GM10266 (cell line): Measurements from ENCODE around the gene MRGPRG.
"Not testable (repeated sequence)": the region's sequence is repeated elsewhere in the genome, so short reads cannot be mapped to it uniquely, and the experiment has no call there.

ENCODE experiments used
- DNase-seq: peaks from one replicate; pipeline ENCODE4 v3.0.0; 2012; ENCODE audit errors: extremely low spot score
- TF ChIP-seq, protein P1 (sequence below): IDR thresholded peaks from 2 replicates; pipeline ENCODE4 v1.5.1; 2012; ENCODE audit warnings: mild to moderate bottlenecking, low read depth; ENCODE audit not compliant: control insufficient read depth, insufficient read depth; ENCODE audit errors: missing control alignments

The MRGPRG gene

DNA sequence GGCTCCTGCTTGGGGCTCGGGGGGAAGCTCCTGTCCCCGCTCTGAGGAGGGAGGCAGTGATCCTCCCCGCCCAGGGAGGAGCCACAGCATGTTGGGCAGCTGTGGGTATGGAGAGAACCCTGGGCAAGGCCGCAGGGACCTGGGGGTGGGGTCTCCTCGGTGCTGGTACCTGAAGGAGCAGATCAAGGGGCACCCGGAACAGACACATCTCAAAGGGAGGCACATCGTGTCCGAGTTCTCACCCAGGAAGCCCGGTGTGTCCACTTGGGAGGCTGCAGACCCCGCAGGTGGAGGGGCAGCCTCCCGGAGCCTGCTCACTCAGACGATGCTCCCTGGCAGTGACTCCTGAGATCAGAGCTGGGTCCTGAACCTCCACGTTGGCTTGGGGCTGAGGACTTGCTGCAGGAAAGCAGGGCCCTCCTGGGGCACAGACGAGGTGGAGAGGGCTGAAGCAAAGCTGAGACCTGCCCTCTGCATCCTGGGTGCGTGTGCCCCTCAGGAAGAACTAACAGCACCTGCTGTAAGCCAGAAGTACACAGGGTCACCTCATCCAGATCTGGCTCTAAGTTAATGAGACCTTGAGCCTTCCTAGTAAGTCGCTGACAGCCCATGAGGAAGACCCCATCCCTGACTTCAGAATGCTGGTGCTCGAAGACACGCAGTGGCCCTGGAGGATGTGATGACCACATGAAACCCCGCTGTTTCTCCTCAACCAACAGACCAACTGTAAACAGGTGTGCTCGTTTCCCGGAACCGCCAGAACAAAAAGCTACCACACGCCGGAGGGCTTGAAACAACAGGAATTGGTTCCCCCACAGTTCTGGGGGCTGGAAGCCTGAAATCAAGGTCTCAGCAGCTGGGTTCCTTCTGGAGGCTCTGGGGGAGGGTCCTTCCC is 47.6 kb downstream of the MRGPRG start:
- TF ChIP-seq, protein P1, sequence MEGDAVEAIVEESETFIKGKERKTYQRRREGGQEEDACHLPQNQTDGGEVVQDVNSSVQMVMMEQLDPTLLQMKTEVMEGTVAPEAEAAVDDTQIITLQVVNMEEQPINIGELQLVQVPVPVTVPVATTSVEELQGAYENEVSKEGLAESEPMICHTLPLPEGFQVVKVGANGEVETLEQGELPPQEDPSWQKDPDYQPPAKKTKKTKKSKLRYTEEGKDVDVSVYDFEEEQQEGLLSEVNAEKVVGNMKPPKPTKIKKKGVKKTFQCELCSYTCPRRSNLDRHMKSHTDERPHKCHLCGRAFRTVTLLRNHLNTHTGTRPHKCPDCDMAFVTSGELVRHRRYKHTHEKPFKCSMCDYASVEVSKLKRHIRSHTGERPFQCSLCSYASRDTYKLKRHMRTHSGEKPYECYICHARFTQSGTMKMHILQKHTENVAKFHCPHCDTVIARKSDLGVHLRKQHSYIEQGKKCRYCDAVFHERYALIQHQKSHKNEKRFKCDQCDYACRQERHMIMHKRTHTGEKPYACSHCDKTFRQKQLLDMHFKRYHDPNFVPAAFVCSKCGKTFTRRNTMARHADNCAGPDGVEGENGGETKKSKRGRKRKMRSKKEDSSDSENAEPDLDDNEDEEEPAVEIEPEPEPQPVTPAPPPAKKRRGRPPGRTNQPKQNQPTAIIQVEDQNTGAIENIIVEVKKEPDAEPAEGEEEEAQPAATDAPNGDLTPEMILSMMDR = no peak
- no peak for DNase-seq

DNA sequence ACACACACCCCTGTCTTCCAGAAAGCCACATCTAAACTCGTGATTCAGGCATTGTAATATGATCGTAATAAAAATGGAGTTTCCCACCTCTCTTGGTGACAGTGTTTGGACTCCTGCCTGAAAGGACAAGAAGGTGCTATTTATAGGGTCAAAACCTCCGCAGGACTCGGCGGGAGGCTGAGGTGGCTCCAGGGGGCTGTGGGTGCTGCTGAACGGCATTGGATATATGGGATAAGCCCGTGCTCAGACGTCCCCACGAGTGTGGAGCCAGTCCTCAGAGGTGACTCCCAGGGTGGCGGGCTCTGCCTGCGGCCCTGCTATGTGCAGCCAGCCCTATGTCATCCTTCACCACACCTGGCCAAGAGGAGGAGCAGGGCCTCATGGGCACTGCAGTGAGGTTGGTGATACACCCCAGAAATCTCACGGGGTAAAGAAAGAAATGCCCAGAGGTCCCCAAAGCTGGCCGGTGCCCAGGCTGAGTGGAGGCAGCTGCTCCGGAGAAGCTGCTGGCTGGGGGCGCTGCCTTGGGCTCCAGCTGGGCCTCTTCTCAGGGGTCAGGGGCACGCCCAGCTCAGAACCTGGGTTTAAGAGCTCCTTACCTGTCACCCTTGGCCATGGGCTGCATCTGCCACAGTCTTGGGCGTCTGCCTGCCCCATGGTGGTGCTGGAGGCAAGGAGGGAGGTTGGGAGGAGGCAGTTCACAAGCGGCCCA is 48.4 kb downstream of the MRGPRG start:
- TF ChIP-seq, protein P1 = no peak

GRCh38 chr11:3169255-3170043 is 49.2 kb downstream of the MRGPRG start:
- no peak for DNase-seq
- TF ChIP-seq, protein P1 = no peak

More for the DNA sequence above, 48.4 kb downstream of the MRGPRG start:
- no peak for DNase-seq

DNA sequence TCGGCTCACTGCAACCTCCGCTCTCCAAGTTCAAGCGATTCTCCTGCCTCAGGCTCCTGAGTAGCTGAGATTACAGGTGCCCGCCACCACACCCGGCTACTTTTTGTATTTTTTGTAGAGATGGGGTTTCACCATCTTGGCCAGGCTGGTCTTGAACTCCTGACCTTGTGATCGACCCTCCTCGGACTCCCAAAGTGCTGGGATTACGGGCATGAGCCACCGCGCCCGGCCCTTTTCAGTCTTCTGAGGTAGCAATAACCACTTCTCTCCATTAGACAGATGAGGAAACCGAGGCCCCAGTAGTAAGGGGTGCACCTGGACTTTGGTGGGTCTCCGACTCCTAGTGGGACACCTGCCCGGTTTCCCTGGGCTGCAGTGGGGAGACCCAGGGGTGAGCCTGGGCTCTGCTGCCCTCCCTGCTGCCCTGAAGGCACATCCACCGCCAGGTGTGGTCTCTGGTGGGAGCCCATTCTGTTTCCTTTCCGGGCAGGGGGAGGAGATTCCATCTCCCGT is 49.8 kb downstream of the MRGPRG start:
- DNase-seq = not testable (repeated sequence)
